Activated T-cell treated with anti-CD3 and anti-CD28 coated beads for 24 hours (primary cell): ENCODE results near the gene TXN2.
"Not testable (repeated sequence)": the region's sequence is repeated elsewhere in the genome, so short reads cannot be mapped to it uniquely, and the experiment has no call there.

Source experiments
- DNase-seq: peaks from one replicate; pipeline ENCODE4 v3.0.0-alpha.2; 2020; ENCODE audit warnings: low read depth

The TXN2 gene

GRCh38 chr22:36481393-36482168, at the start of gene TXN2:
Gene TXN2 (minus strand): TSS chr22:36481640. CDS start chr22:36480837, 803 bp downstream.
- peak; percentile 90 for DNase-seq

GRCh38 chr22:36528795-36529751, 47.6 kb upstream of the TXN2 start, which contains the start of gene EIF3D:
Gene EIF3D (minus strand): TSS chr22:36529166. CDS start chr22:36526121, 3,045 bp downstream.
- peak; percentile 97 for DNase-seq

GRCh38 chr22:36528341-36528740, 46.9 kb upstream of the TXN2 start:
- DNase-seq, result no peak

- DNase-seq, result no peak
Observed at GRCh38 chr22:36522662-36523061, 41.2 kb upstream of the TXN2 start.

- DNase-seq, result no peak
Observed at GRCh38 chr22:36520423-36520822, 39.0 kb upstream of the TXN2 start.

GRCh38 chr22:36519906-36520305, 38.5 kb upstream of the TXN2 start:
- DNase-seq, result not testable (repeated sequence)

GRCh38 chr22:36514766-36515165, 33.3 kb upstream of the TXN2 start:
- DNase-seq, result no peak

- DNase-seq, result no peak
Observed at GRCh38 chr22:36512991-36513390, 31.6 kb upstream of the TXN2 start.

GRCh38 chr22:36512333-36512732, 30.9 kb upstream of the TXN2 start:
- DNase-seq, result no peak

- peak; percentile 25 for DNase-seq
Observed at GRCh38 chr22:36510966-36511881, 29.8 kb upstream of the TXN2 start.

GRCh38 chr22:36510384-36510783, 28.9 kb upstream of the TXN2 start:
- no peak for DNase-seq

GRCh38 chr22:36507518-36508010, 26.1 kb upstream of the TXN2 start:
- no peak for DNase-seq

GRCh38 chr22:36506637-36507517, 25.4 kb upstream of the TXN2 start, which contains the start of gene FOXRED2:
Gene FOXRED2 (minus strand): TSS chr22:36507040. CDS start chr22:36506422, 618 bp downstream.
- DNase-seq, result peak; percentile 87

- no peak for DNase-seq
Observed at GRCh38 chr22:36505998-36506635, 24.7 kb upstream of the TXN2 start.

GRCh38 chr22:36497910-36498665, 16.6 kb upstream of the TXN2 start:
- DNase-seq, result no peak

- no peak for DNase-seq
Observed at GRCh38 chr22:36493690-36494110, 12.3 kb upstream of the TXN2 start.

GRCh38 chr22:36492109-36492508, 10.7 kb upstream of the TXN2 start:
- DNase-seq, result no peak

- DNase-seq, result no peak
Observed at GRCh38 chr22:36491155-36491554, 9.7 kb upstream of the TXN2 start.
